ENCODE measurements around the gene RCCD1. TPM values are rescaled to one million over a fixed set of nuclear protein-coding genes. Genes with fewer than 3 reads are reported as not detected.

Gene RCCD1
- total RNA-seq, 2 donors from 2014 or later, result 19.8 to 20.9 TPM

DNA sequence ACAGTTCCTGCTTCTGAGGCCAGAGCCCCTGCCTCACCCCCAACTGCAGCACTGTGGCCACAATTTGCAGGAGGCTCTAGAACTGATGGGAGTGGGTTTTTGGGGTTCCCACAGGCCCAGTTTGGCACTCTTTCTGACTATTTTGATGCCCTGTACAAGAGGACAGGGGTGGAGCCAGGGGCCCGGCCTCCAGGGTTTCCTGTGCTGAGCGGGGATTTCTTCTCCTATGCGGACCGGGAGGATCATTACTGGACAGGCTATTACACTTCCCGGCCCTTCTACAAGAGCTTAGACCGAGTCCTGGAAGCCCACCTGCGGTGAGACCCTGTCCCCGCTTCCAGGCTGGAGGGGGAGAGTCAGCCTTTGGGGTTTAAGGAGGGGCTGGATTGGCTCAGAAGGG, 44.7 kb upstream of the RCCD1 start:
- Histone ChIP-seq H3K27ac (ENCODE audit: low read depth, low read length) (no peak overlapping the region), H3K9me3 (ENCODE audit: control insufficient read depth, low read length) (no peaks in the 10 kb centered on the region), H3K9ac (ENCODE audit: extremely low read depth, low read length, poor library complexity, severe bottlenecking) (no peak overlapping the region), H3K27me3 (ENCODE audit: control insufficient read depth, insufficient read depth, low read length, poor library complexity, severe bottlenecking) (no peaks in the 10 kb centered on the region), H3K4me3 (ENCODE audit: low read length) (no peak overlapping the region), H3K36me3 (ENCODE audit: control insufficient read depth, insufficient read depth, low read length) (peaks cover 64% of the 10 kb centered on the region), H3K4me1 (ENCODE audit: control insufficient read depth, insufficient read depth, low read length) (no peaks in the 10 kb centered on the region)
- Mint-ChIP-seq H3K27me3 (ENCODE audit: insufficient read depth) (no peaks in the 10 kb centered on the region), H3K4me1 (no peaks in the 10 kb centered on the region), H3K27ac (no peak overlapping the region), H3K36me3 (ENCODE audit: low read depth) (peaks cover 44% of the 10 kb centered on the region), H3K4me3 (no peak overlapping the region), H3K9me3 (no peaks in the 10 kb centered on the region)
- 81 to 95% methylated on average over 7 to 8 of the region's 8 CpGs for WGBS, 2 experiments (ENCODE audit: insufficient coverage in 1 of 2, insufficient read length in 1 of 2)
- TF ChIP-seq, protein P1, sequence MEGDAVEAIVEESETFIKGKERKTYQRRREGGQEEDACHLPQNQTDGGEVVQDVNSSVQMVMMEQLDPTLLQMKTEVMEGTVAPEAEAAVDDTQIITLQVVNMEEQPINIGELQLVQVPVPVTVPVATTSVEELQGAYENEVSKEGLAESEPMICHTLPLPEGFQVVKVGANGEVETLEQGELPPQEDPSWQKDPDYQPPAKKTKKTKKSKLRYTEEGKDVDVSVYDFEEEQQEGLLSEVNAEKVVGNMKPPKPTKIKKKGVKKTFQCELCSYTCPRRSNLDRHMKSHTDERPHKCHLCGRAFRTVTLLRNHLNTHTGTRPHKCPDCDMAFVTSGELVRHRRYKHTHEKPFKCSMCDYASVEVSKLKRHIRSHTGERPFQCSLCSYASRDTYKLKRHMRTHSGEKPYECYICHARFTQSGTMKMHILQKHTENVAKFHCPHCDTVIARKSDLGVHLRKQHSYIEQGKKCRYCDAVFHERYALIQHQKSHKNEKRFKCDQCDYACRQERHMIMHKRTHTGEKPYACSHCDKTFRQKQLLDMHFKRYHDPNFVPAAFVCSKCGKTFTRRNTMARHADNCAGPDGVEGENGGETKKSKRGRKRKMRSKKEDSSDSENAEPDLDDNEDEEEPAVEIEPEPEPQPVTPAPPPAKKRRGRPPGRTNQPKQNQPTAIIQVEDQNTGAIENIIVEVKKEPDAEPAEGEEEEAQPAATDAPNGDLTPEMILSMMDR (conservative IDR thresholded peaks at IDR 0.05), result no peak
- DNase-seq, result no peak

DNA sequence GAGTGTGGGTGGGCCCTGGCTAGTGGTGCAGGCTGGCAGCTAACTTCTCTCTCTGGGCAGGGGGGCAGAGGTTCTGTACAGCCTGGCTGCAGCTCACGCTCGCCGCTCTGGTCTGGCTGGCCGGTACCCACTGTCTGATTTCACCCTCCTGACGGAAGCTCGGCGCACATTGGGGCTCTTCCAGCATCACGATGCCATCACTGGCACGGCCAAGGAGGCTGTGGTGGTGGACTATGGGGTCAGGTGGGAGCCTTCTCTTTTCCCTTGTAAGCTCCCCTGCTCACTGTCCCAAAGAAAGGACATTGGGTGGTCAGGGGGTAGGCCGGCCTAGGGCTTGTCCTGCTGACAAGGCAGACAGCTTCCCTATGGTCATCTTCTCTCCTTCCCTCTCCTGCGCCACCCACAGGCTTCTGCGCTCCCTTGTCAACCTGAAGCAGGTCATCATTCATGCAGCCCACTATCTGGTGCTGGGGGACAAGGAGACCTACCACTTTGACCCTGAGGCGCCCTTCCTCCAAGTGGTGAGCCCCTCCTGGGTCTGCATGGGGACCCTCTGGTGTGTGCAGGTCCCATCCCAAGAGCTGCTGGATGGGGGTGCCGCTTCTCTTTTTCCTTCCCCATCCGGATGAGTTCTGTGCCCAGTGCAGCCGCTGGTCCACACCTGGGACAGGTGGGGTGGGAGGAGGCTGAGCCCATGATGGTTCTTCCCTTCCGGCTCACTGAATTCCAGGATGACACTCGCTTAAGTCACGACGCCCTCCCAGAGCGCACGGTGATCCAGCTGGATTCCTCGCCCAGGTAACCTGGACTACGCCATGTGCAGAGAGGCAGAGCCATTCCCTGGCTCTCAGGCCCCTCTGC, 44.0 kb upstream of the RCCD1 start:
- Histone ChIP-seq H3K4me1 (ENCODE audit: control insufficient read depth, insufficient read depth, low read length) (no peaks in the 10 kb centered on the region), H3K4me3 (ENCODE audit: low read length) (no peak overlapping the region), H3K36me3 (ENCODE audit: control insufficient read depth, insufficient read depth, low read length) (peaks cover 62% of the 10 kb centered on the region), H3K27ac (ENCODE audit: low read depth, low read length) (no peak overlapping the region), H3K9ac (ENCODE audit: extremely low read depth, low read length, poor library complexity, severe bottlenecking) (no peak overlapping the region), H3K9me3 (ENCODE audit: control insufficient read depth, low read length) (no peaks in the 10 kb centered on the region), H3K27me3 (ENCODE audit: control insufficient read depth, insufficient read depth, low read length, poor library complexity, severe bottlenecking) (no peaks in the 10 kb centered on the region)
- 93 to 95% methylated on average over 8 to 24 of the region's 24 CpGs for WGBS, 2 experiments (ENCODE audit: insufficient coverage in 1 of 2, insufficient read length in 1 of 2)
- H3K27ac Mint-ChIP-seq, result no peak overlapping the region
- no peaks in the 10 kb centered on the region for H3K9me3 Mint-ChIP-seq
- no peak overlapping the region for H3K4me3 Mint-ChIP-seq
- peaks cover 42% of the 10 kb centered on the region for H3K36me3 Mint-ChIP-seq (ENCODE audit: low read depth)
- DNase-seq, result no peak
- TF ChIP-seq, protein P1 (conservative IDR thresholded peaks at IDR 0.05), result no peak
- no peaks in the 10 kb centered on the region for H3K27me3 Mint-ChIP-seq (ENCODE audit: insufficient read depth)
- no peaks in the 10 kb centered on the region for H3K4me1 Mint-ChIP-seq

DNA sequence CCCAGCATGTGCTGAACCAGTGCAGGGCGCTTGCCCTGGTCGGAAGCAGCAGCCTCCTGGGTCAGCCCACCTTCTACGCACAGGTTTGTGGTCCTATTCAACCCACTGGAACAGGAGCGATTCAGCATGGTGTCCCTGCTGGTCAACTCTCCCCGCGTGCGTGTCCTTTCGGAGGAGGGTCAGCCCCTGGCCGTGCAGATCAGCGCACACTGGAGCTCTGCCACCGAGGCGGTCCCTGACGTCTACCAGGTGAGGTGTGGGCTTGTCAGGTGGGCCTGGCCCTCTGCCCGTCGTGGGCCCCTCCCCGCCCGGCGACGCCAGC, 43.4 kb upstream of the RCCD1 start:
- WGBS, 2 experiments (ENCODE audit: insufficient coverage in 1 of 2, insufficient read length in 1 of 2), result 93 to 96% methylated on average over 11 to 19 of the region's 19 CpGs
- no peak overlapping the region for H3K9ac ChIP-seq (ENCODE audit: extremely low read depth, low read length, poor library complexity, severe bottlenecking)

More for the DNA sequence above, 43.4 kb upstream of the RCCD1 start:
- Histone ChIP-seq H3K9me3 (ENCODE audit: control insufficient read depth, low read length) (no peaks in the 10 kb centered on the region), H3K27me3 (ENCODE audit: control insufficient read depth, insufficient read depth, low read length, poor library complexity, severe bottlenecking) (no peaks in the 10 kb centered on the region), H3K36me3 (ENCODE audit: control insufficient read depth, insufficient read depth, low read length) (peaks cover 61% of the 10 kb centered on the region), H3K4me3 (ENCODE audit: low read length) (no peak overlapping the region), H3K4me1 (ENCODE audit: control insufficient read depth, insufficient read depth, low read length) (no peaks in the 10 kb centered on the region), H3K27ac (ENCODE audit: low read depth, low read length) (no peak overlapping the region)
- Mint-ChIP-seq H3K27ac (no peak overlapping the region), H3K4me3 (no peak overlapping the region), H3K27me3 (ENCODE audit: insufficient read depth) (no peaks in the 10 kb centered on the region), H3K4me1 (no peaks in the 10 kb centered on the region), H3K9me3 (no peaks in the 10 kb centered on the region), H3K36me3 (ENCODE audit: low read depth) (peaks cover 39% of the 10 kb centered on the region)
- TF ChIP-seq, protein P1 (conservative IDR thresholded peaks at IDR 0.05), result no peak
- no peak for DNase-seq
